Neural cell (in vitro differentiated cells): ENCODE results near the gene ZBTB25. TPM values are rescaled to one million over a fixed set of nuclear protein-coding genes. Genes with fewer than 3 reads are reported as not detected.

Experiments
- H2AFZ ChIP-seq: fragments of 200-600, 300-800 bp; sonication (generic), shearing (Covaris generic); 2 replicates; pipeline ENCODE4 v1.6.0; 2014; ENCODE audit warnings: low read depth, mild to moderate bottlenecking, antibody characterized with exemption, low read length, moderate library complexity
- H3F3A ChIP-seq: fragments of 200-600 bp; shearing (Covaris generic); 2 replicates; pipeline ENCODE4 v1.6.1; 2016; ENCODE audit warnings: mild to moderate bottlenecking, moderate library complexity, mixed read lengths, antibody characterized with exemption, low read length; ENCODE audit not compliant: insufficient read depth, poor library complexity, severe bottlenecking
- H3K27ac ChIP-seq: fragments of 200-600, 300-800 bp; sonication (generic), shearing (Covaris generic); 2 replicates; pipeline ENCODE4 v1.5.1; 2014; ENCODE audit warnings: mild to moderate bottlenecking, low read length, moderate library complexity
- H3K27me3 ChIP-seq: fragments of 300-800, 200-600 bp; sonication (generic), shearing (Covaris generic); 2 replicates; pipeline ENCODE4 v1.6.0; 2014; ENCODE audit warnings: mild to moderate bottlenecking, low read depth, low read length, moderate library complexity; ENCODE audit not compliant: insufficient read depth
- H3K36me3 ChIP-seq: fragments of 300-800, 200-600 bp; sonication (generic), shearing (Covaris generic); 2 replicates; pipeline ENCODE4 v1.5.1; 2014; ENCODE audit warnings: mild to moderate bottlenecking, antibody characterized with exemption, low read length, moderate library complexity; ENCODE audit not compliant: insufficient read depth
- H3K4me2 ChIP-seq: fragments of 300-800, 200-600 bp; sonication (generic), shearing (Covaris generic); 2 replicates; pipeline ENCODE4 v1.6.0; 2014; ENCODE audit warnings: mild to moderate bottlenecking, low read length
- H3K4me3 ChIP-seq: fragments of 300-800, 200-600 bp; sonication (generic), shearing (Covaris generic); 2 replicates; pipeline ENCODE4 v1.5.1; 2014; ENCODE audit warnings: mild to moderate bottlenecking, low read length, moderate library complexity
- H3K79me2 ChIP-seq: fragments of 200-600 bp; shearing (Covaris generic); replicated peaks from 2 replicates; pipeline ENCODE4 v1.6.0; 2014; ENCODE audit warnings: mild to moderate bottlenecking, low read length, moderate library complexity; ENCODE audit not compliant: insufficient read depth
- H3K9ac ChIP-seq: fragments of 300-800, 200-600 bp; sonication (generic), shearing (Covaris generic); 2 replicates; pipeline ENCODE4 v1.6.1; 2016; ENCODE audit warnings: mild to moderate bottlenecking, low read length, mixed read lengths
- H3K9me2 ChIP-seq: fragments of 200-600 bp; shearing (Covaris generic); 2 replicates; pipeline ENCODE4 v1.6.1; 2016; ENCODE audit warnings: mild to moderate bottlenecking, low read length, mixed read lengths; ENCODE audit not compliant: insufficient read depth
- H3K9me3 ChIP-seq: fragments of 200-600, 300-800 bp; sonication (generic), shearing (Covaris generic); 2 replicates; pipeline ENCODE4 v1.6.1; 2016; ENCODE audit warnings: mild to moderate bottlenecking, mixed run types, low read length, moderate library complexity, mixed read lengths
- H4K20me1 ChIP-seq: fragments of 200-600 bp; shearing (Covaris generic); 2 replicates; pipeline ENCODE4 v1.6.1; 2016; ENCODE audit warnings: mild to moderate bottlenecking, mixed run types; ENCODE audit not compliant: insufficient read depth
- EP300 ChIP-seq: fragments of 450-650 bp; conservative IDR thresholded peaks from 2 replicates; pipeline ENCODE4 v1.6.1; 2014; ENCODE audit warnings: antibody characterized with exemption, mild to moderate bottlenecking, moderate library complexity; ENCODE audit not compliant: poor library complexity, severe bottlenecking
- EZH2 ChIP-seq: fragments of 200-600, 300-800 bp; shearing (Covaris generic), sonication (generic); IDR thresholded peaks from 2 replicates; pipeline ENCODE4 v1.6.1; 2014; ENCODE audit warnings: antibody characterized with exemption, low read length, borderline replicate concordance, mild to moderate bottlenecking; ENCODE audit not compliant: insufficient read depth, poor library complexity, severe bottlenecking
- MXI1 ChIP-seq: fragments of 450-650 bp; conservative IDR thresholded peaks from 2 replicates; pipeline ENCODE4 v1.6.1; 2014; ENCODE audit warnings: antibody characterized with exemption, mild to moderate bottlenecking; ENCODE audit not compliant: poor library complexity, severe bottlenecking
- POLR2AphosphoS5 ChIP-seq: IDR thresholded peaks from 2 replicates; pipeline ENCODE4 v1.6.1; 2012
- RAD21 ChIP-seq: fragments of 450-650 bp; conservative IDR thresholded peaks from 2 replicates; pipeline ENCODE4 v1.6.1; 2014; ENCODE audit warnings: antibody characterized with exemption, mild to moderate bottlenecking, moderate library complexity
- SMC3 ChIP-seq: fragments of 450-650 bp; conservative IDR thresholded peaks from 2 replicates; pipeline ENCODE4 v1.6.1; 2014; ENCODE audit warnings: antibody characterized with exemption, mild to moderate bottlenecking, moderate library complexity; ENCODE audit not compliant: poor library complexity
- TAF1 ChIP-seq: IDR thresholded peaks from 2 replicates; pipeline ENCODE4 v1.6.1; 2012; ENCODE audit warnings: low read depth
- polyA plus RNA-seq: library from polyadenylated mRNA; depleted of rRNA; stranded (reverse); fragments of >200 nt; gene quantifications from 2 replicates; pipeline ENCODE4 v1.2.3, GENCODE V29; 2014
- TF ChIP-seq, protein P1 (sequence below): fragments of 450-650 bp; IDR thresholded peaks from 2 replicates; pipeline ENCODE4 v1.5.1; 2014; ENCODE audit warnings: antibody characterized with exemption, mild to moderate bottlenecking, moderate library complexity; ENCODE audit not compliant: poor library complexity, severe bottlenecking
- TF ChIP-seq, protein P2 (sequence below): IDR thresholded peaks from 2 replicates; pipeline ENCODE4 v1.6.1; 2012; ENCODE audit warnings: borderline replicate concordance

Gene ZBTB25
- polyA plus RNA-seq, 1 donor from 2014 or later, result 5.3 TPM

DNA sequence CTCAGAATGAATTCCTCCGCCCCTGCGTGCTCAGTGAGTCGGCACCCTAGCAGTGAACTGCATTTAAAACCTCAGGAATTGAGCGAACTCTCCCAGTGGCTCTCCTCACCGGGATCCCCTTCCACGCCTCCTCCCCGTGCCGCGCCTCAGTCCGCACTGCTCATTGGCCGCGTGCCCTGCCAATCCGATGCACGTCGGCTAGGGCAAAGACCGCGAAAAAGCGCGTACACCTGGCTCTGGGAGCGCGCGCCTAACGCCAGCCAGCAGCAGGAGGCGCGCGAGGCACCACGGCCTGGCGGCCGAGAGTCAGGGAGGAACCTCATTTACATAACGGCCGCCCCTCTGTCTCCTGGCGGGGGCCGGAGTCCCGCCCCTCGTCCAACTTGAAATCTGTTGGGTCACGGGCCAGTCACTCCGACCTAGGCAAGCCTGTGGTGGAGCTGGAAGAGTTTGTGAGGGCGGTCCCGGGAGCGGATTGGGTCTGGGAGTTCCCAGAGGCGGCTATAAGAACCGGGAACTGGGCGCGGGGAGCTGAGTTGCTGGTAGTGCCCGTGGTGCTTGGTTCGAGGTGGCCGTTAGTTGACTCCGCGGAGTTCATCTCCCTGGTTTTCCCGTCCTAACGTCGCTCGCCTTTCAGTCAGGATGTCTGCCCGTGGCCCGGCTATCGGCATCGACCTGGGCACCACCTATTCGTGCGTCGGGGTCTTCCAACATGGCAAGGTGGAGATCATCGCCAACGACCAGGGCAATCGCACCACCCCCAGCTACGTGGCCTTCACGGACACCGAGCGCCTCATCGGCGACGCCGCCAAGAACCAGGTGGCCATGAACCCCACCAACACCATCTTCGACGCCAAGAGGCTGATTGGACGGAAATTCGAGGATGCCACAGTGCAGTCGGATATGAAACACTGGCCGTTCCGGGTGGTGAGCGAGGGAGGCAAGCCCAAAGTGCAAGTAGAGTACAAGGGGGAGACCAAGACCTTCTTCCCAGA is 36.9 kb upstream of the ZBTB25 start, which contains the start of gene HSPA2:
Gene HSPA2, plus strand, starts transcription at position 534 of the 995 bp plus-strand sequence. Its CDS starts 109 bp downstream, at position 643.
- Histone ChIP-seq H3K9ac (no peak within 1 kb of the TSS), H3K4me2 (no peak within 1 kb of the TSS), H3K36me3 (no peaks in the 10 kb centered on the region), H3K9me3 (peaks cover 15% of the 10 kb centered on the region), H3K27me3 (peaks cover 12% of the 10 kb centered on the region), H3K9me2 (no peaks in the 10 kb centered on the region), H3K27ac (no peak within 1 kb of the TSS), H2AFZ (no peak within 1 kb of the TSS), H3F3A (no peaks in the 10 kb centered on the region), H4K20me1 (no peaks in the 10 kb centered on the region), H3K4me3 (peak within 1 kb of the TSS; percentile 54), H3K79me2 (no peaks in the 10 kb centered on the region)
- TF ChIP-seq RAD21 (no peak), SMC3 (no peak), EP300 (no peak)
- TF ChIP-seq, protein P1, sequence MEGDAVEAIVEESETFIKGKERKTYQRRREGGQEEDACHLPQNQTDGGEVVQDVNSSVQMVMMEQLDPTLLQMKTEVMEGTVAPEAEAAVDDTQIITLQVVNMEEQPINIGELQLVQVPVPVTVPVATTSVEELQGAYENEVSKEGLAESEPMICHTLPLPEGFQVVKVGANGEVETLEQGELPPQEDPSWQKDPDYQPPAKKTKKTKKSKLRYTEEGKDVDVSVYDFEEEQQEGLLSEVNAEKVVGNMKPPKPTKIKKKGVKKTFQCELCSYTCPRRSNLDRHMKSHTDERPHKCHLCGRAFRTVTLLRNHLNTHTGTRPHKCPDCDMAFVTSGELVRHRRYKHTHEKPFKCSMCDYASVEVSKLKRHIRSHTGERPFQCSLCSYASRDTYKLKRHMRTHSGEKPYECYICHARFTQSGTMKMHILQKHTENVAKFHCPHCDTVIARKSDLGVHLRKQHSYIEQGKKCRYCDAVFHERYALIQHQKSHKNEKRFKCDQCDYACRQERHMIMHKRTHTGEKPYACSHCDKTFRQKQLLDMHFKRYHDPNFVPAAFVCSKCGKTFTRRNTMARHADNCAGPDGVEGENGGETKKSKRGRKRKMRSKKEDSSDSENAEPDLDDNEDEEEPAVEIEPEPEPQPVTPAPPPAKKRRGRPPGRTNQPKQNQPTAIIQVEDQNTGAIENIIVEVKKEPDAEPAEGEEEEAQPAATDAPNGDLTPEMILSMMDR, result peak; percentile 40
- TF ChIP-seq, protein P2, sequence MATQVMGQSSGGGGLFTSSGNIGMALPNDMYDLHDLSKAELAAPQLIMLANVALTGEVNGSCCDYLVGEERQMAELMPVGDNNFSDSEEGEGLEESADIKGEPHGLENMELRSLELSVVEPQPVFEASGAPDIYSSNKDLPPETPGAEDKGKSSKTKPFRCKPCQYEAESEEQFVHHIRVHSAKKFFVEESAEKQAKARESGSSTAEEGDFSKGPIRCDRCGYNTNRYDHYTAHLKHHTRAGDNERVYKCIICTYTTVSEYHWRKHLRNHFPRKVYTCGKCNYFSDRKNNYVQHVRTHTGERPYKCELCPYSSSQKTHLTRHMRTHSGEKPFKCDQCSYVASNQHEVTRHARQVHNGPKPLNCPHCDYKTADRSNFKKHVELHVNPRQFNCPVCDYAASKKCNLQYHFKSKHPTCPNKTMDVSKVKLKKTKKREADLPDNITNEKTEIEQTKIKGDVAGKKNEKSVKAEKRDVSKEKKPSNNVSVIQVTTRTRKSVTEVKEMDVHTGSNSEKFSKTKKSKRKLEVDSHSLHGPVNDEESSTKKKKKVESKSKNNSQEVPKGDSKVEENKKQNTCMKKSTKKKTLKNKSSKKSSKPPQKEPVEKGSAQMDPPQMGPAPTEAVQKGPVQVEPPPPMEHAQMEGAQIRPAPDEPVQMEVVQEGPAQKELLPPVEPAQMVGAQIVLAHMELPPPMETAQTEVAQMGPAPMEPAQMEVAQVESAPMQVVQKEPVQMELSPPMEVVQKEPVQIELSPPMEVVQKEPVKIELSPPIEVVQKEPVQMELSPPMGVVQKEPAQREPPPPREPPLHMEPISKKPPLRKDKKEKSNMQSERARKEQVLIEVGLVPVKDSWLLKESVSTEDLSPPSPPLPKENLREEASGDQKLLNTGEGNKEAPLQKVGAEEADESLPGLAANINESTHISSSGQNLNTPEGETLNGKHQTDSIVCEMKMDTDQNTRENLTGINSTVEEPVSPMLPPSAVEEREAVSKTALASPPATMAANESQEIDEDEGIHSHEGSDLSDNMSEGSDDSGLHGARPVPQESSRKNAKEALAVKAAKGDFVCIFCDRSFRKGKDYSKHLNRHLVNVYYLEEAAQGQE, result no peak

- Histone ChIP-seq H3K36me3 (no peaks in the 10 kb centered on the region), H3K27me3 (peaks cover 12% of the 10 kb centered on the region), H3K4me2 (no peak overlapping the region), H3K9ac (no peak overlapping the region), H3F3A (no peaks in the 10 kb centered on the region), H3K79me2 (no peaks in the 10 kb centered on the region), H3K9me2 (no peaks in the 10 kb centered on the region), H3K27ac (no peak overlapping the region), H4K20me1 (no peaks in the 10 kb centered on the region), H3K4me3 (no peak overlapping the region), H2AFZ (no peak overlapping the region), H3K9me3 (peaks cover 13% of the 10 kb centered on the region)
- TF ChIP-seq MXI1, result no peak
- TF ChIP-seq POLR2AphosphoS5, result no peak
- TF ChIP-seq, protein P1, result no peak
- no peak for TF ChIP-seq TAF1
- TF ChIP-seq, protein P2, result no peak
- no peak for TF ChIP-seq RAD21
- TF ChIP-seq SMC3, result no peak
- TF ChIP-seq EP300, result no peak
- no peak for TF ChIP-seq EZH2
Measured at GRCh38 chr14:64536488-64537245, 33.0 kb upstream of the ZBTB25 start.
